ENCODE results near the gene BCHE.

DNA sequence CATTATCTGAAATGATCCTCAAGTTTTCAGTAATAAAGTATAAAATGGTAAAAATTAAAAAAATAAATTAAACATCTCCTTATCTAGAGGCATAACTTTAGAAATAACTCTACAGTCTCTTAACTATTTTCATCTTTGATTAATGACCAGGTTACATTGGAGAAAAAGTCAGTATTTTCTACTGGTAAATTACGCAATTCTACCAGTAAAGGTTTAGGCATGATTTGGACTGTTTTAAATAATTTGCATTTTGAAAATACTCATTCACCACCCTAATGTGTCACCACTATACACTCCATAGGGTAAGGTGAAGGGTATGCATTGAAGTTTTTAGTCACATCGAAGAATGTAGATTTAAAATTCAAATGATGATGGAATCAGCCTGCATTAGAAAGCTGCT, 45.9 kb upstream of the BCHE start:
- TF ChIP-seq CTCF (IDR thresholded peaks at IDR 0.05) = no peak
- no peak for TF ChIP-seq ZNF121 (CRISPR knock-in tag; IDR thresholded peaks at IDR 0.05)
- TF ChIP-seq CBFB (CRISPR knock-in tag; IDR thresholded peaks at IDR 0.05; ENCODE audit: low read depth) = no peak
- TF ChIP-seq NR3C1 (CRISPR knock-in tag; conservative IDR thresholded peaks at IDR 0.05; ENCODE audit: low read depth) = no peak
- no peak for TF ChIP-seq JUN (CRISPR knock-in tag; IDR thresholded peaks at IDR 0.05)
- TF ChIP-seq USF2 (CRISPR knock-in tag; IDR thresholded peaks at IDR 0.05) = no peak
- TF ChIP-seq FOXP1 (CRISPR knock-in tag; IDR thresholded peaks at IDR 0.05; ENCODE audit: borderline replicate concordance) = no peak
- TF ChIP-seq TCF7 (CRISPR knock-in tag; IDR thresholded peaks at IDR 0.05; ENCODE audit: low read depth) = no peak
- TF ChIP-seq, protein P1, sequence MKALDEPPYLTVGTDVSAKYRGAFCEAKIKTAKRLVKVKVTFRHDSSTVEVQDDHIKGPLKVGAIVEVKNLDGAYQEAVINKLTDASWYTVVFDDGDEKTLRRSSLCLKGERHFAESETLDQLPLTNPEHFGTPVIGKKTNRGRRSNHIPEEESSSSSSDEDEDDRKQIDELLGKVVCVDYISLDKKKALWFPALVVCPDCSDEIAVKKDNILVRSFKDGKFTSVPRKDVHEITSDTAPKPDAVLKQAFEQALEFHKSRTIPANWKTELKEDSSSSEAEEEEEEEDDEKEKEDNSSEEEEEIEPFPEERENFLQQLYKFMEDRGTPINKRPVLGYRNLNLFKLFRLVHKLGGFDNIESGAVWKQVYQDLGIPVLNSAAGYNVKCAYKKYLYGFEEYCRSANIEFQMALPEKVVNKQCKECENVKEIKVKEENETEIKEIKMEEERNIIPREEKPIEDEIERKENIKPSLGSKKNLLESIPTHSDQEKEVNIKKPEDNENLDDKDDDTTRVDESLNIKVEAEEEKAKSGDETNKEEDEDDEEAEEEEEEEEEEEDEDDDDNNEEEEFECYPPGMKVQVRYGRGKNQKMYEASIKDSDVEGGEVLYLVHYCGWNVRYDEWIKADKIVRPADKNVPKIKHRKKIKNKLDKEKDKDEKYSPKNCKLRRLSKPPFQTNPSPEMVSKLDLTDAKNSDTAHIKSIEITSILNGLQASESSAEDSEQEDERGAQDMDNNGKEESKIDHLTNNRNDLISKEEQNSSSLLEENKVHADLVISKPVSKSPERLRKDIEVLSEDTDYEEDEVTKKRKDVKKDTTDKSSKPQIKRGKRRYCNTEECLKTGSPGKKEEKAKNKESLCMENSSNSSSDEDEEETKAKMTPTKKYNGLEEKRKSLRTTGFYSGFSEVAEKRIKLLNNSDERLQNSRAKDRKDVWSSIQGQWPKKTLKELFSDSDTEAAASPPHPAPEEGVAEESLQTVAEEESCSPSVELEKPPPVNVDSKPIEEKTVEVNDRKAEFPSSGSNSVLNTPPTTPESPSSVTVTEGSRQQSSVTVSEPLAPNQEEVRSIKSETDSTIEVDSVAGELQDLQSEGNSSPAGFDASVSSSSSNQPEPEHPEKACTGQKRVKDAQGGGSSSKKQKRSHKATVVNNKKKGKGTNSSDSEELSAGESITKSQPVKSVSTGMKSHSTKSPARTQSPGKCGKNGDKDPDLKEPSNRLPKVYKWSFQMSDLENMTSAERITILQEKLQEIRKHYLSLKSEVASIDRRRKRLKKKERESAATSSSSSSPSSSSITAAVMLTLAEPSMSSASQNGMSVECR (CRISPR knock-in tag; IDR thresholded peaks at IDR 0.05; ENCODE audit: borderline replicate concordance) = no peak
- no peak for TF ChIP-seq FOXJ3 (CRISPR knock-in tag; IDR thresholded peaks at IDR 0.05; ENCODE audit: borderline replicate concordance)
- TF ChIP-seq ZNF263 (CRISPR knock-in tag; IDR thresholded peaks at IDR 0.05; ENCODE audit: low read depth) = no peak
- TF ChIP-seq, protein P2, sequence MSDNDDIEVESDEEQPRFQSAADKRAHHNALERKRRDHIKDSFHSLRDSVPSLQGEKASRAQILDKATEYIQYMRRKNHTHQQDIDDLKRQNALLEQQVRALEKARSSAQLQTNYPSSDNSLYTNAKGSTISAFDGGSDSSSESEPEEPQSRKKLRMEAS (CRISPR knock-in tag; IDR thresholded peaks at IDR 0.05) = no peak
- no peak for TF ChIP-seq SOX15 (CRISPR knock-in tag; IDR thresholded peaks at IDR 0.05)
- no peak for TF ChIP-seq NFYB (CRISPR knock-in tag; conservative IDR thresholded peaks at IDR 0.05; ENCODE audit: low read depth)
